NCI-H2029 (cell line): ENCODE results near the gene CDC14B.

Experiments used
- DNase-seq: peaks from one replicate; lab custom pipeline; 2025; lab: John Stamatoyannopoulos, UW

The CDC14B gene

DNA sequence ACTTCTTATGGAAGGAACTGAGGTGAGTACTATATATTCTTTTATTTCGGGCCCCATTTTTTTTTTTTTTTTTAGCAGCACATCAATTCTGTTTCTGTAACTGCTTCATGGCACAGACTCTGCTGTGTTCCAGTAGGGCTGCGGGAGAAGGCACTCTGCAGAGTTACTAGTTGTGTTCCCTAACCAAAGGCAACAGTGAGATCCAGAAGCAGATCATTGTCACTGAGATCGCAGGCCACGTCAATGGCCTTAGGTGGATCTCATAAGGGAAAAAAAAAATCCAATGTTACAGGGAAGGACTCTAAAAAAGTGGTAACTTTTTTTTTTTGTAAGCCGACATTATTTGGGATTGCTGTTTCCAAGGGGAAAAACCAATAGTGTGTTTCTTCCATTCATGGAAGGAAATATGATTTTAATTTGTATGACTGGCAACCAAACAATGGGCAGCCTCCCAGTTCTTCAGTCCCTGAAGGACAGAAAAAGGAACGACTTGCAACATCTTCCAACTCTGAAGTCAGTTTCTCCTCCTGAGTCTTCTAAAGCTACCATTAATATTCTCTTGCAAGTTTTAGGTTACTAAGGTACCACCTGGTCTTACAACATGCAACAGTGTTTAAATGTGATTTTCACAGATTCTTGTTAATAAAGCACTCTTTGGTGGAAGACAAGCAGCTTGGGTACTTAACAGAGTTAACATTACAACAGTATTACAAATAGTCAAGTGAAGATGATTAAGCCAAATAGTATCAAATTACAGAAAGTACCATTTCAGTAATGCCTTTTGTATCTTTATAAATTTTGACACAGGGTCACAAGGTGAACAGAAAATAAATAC, 116.9 kb downstream of the CDC14B start:
- DNase-seq, result no peak

DNA sequence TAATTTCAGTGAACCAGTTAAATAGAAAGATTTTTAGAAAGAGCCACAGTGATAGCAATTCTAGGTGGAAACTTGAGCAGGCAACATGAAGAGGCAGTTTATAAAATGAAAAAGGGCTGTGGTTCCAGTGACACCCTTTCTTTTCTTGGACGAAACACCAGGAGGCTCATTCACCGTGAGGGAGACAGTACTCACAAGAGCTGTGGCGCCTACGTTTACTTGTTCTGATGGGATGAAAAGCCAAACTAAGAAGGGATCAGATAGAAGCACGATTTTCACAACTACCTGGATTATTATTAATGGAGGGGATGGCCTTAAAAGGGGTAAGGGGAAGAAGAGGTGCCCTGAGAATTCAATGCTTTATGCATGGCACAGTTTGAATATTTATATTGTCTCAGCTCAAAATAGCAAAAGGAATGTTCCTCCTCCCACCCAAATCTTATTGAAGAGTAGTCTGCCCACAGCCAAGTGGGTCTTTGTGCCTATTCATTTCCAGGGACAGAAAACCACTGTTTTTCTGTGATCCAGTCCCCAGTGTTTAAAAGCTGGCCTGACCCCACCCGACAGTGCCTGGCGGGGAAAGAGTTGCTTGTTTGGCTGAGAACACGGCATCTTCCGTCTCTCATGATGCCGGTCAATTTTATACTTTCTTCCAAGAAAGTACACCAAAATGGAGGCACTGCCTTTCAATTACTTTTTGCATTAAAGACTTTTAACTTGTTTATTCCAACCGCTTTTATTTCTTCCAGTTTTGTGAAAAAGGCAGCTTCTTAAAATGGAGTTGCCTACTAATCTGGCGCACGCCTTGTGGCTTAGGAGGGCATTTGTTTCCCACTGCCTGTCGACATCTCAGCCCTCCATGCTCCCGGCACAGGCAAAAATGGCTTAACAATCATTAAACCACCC, 117.8 kb downstream of the CDC14B start:
- DNase-seq, result no peak

DNA sequence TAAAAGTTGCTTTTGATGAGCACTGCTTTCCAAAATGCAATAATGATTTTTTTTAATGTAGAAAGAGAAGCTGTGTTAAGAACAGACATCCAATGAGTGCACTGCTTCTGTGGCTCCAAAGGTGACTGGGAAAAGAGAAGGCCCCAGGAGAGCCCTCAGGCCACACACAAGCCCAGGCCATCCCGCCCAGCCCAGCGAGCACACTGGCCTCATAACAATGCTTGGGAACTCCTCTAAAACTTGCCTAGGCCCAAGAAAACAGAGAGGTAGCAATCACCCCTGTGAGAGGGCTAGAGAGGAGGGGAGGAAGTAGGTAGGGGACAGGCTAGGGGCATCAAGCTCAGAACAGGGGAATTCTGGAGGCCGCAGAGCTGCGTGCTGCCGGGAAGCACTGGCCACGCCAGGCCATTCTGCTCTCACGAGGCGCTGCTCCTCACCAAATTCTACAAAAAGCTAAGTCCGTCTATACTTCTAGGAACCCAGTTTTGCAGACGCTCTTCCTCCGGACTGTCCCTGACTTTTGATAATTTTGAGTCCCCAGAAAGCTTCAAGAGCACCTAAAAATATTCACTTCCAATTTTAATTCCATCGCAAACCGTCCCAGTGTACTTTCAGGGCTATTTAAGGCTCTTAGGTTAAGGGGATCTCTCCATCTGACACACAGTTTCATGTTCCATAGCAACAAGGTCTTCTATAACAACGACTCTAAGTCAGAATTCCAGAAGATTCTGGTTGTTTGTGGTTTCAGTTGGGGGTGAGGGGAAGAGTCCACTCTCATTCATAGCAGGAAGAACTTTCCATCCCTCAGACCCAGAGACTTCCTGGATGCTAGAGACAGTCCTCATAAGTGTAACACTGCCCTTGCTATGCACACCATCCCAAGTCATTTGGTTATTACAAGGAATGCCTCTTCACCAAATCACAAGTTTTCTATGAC, 118.7 kb downstream of the CDC14B start:
- DNase-seq, result no peak

DNA sequence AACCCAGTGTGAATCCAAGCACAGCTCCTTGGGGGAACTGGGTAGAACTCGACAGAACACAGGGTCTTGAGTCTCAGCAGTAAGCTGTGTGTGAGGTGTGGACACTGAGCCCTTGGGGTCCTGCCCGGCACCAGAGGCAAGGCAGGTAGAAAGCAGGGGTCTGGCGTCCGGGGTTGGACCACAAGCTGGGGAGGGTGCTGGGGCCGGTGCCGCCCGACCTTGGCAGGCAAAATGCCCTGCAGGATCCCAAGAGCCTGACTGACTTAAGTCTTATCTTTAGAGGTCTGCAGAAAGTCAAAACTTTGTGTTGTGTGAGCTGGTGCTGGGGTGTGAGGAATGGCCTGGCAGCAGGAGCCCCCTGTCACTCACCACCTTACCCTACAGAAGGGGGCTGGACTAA, 120.4 kb downstream of the CDC14B start:
- no peak for DNase-seq

DNA sequence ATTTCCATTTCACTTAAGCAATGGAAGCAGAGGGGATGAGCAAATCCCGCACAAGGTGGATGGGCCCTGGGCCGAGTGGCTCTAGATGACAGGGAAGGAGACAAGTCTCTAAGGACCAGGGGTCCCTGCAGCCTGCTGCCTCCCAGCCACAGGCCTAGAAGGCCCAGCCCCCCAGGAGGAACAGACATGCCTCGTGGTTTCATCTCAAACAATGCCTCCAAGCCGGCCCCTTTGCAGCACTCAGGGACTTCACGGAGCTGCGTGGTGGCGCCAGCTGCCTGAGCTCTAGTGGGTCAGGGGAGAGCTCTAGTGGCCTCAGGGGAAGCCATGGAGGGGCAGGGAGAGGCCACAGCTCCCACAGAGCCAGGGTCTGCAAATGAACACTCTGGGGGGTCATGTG, 120.8 kb downstream of the CDC14B start:
- DNase-seq, result no peak

DNA sequence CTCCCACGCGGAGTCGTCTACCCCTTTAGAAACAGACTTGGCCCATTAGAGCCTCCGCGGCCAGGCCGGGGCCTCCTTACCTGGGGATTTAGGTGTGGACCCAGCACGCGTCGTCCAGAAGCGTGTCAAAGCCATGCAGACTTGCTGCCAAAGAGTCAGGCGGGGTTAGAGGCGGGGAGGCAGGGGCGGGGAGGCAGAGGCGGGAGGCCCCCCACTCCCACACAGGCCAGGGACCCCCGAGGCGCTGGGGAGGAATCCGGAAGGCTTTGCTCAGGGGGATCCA, 122.6 kb downstream of the CDC14B start:
- no peak for DNase-seq

DNA sequence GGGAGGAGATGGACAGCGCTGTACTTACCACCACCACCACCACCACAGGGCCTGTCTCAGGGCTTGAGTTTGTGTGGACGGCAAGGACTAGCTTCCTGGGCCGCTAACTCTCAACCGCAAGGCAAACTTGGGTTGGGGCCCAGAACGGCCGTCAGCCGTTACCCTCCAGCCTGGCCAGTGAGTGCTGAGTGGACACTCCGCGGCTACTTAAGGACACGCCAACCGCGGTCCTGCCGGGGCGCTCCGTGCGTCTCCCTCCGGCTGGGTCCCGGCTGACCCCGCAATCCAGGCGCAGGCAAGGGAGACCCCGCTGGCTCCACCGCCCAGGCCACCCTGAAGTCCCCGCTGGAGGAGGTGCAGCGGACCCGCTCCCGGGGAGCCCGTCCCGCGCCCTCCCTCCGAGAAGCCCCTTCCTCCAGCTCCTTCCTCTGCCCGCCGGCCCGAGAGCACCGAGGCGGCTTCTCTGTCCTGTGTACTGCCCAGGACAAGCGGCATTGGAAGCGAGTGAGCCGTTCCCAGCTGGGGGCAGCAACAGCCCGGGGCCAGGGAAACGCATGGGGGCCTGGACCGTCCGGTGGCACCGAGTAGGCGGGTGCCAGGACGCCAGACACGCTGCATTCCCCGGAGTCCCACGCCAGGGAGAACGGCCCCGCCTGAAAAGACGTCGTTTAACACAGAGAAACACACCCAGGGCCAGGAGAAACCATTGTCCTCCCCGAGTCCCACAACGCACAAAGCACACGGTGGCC, 123.1 kb downstream of the CDC14B start:
- DNase-seq, result no peak

DNA sequence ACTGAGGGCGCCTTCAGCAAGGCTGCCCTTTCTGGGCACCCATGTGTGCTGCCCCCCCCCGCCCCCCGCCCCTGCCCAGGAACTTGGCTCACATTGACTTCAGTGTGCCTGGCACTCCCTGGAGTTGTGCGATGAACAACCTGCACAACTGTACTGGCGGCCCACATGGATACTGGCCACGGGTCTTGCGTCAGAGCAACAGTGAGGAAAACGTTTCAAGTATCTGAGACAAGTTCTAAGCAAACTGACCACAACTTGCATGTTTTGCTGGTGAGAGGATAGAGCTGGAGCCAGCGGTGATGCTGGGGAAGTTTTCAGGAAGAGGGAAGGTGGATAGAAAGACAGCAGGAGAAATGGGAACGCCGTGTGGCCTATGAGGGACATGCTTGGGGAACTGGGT, 124.3 kb downstream of the CDC14B start:
- DNase-seq, result no peak

DNA sequence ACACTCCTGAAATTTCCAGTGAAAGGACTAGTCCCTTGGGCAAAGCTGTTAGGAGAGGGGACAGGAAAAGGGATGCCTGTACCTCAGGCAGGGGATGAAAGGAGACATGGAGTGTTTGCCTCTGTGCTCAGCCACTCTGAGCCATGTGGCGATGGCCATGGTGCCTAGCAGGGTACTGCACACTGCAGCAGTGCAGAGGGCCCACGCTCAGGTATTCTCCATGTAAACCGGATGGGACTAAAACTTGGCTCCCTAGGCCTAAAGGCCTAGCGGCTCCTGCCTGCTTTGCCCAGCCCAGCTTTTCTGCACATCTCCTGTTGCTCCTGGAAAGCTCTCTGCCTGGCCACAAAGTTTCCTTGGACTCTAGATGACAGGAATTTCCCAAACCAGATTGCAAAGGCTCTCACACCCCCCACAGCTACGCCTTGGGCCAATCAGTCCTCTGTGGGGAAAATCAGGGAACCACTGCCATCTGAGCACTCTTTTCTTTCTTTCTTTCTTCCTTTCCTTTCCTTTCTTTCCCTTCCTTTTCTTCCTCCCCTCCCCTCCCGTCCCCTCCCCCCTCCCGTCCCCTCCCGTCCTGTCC, 125.3 kb downstream of the CDC14B start:
- no peak for DNase-seq

DNA sequence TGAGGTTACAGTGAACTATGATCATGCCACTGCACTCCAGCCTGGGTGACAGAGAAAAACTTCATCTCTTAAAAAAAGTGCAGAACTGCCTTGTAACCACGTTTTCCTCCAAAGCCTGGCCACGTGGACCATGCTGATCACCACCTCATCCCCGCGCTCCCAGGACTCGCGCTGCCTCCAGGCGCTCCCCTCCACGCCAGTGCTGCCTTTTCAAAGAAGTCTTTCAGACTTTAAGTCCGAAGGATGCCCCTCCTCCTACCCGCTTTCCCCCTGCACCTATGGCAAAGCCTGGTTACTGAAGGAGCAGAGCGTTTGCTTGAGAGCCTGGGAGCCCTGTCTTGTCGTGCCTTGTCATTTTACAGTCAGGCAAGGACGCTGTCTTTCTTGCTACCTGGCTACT, 125.9 kb downstream of the CDC14B start:
- DNase-seq, result no peak

DNA sequence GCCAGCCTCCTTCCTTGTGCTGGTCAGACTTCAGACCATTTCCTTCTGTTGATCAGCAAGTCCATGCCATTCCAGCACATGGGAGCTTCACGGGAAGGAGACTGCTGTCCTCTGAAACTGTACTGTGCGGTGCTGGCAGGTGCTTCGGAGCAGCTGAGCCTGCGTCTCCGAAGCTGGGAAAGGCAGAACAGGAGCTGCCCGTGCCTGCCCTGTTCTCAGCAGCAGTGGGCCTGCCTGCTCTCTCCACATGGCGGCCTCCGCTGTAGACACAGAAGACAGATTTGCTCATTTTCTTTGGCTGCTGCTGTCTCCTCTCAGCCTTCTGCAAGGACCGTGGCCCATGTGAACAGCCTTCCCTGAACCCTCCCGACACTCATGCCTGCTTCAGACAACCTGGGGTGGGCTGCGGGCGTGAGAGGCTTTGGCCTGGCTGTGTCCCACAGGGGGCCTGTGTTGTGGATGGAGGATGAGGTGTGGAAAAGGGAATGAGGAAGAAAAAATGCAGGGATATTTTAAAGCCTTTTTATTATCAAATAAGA, 126.6 kb downstream of the CDC14B start:
- no peak for DNase-seq

DNA sequence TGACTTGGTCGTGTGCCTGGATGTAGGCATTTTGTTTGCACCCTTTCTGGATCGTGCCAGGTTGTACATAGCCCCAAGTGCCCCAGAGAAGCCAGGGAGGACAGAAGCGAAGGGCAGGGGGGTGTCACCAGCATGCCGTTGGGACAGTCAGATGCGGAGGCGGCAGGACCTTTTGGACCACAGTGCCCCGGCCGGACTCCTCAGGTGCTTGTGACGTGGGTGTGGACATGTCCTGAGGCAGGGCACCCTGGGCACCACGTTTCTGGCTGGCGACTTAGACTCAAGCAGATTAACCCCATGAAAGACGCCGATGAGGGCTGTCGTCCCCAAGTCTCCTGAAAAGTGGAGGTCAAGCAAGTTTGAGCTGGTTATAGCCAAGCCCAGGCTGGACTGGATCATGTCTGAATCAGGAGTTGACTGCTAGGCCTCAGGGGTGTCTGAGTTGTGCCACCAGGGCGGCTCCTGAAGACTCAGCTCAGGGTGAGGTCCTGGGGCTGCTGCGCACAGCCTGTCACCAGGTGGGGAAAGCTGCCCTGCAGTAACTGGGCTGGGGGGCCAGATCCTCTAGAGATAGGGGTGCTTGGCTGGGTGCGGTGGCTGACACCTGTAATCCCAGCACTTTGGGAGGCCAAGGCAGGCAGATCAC, 127.6 kb downstream of the CDC14B start:
- no peak for DNase-seq

DNA sequence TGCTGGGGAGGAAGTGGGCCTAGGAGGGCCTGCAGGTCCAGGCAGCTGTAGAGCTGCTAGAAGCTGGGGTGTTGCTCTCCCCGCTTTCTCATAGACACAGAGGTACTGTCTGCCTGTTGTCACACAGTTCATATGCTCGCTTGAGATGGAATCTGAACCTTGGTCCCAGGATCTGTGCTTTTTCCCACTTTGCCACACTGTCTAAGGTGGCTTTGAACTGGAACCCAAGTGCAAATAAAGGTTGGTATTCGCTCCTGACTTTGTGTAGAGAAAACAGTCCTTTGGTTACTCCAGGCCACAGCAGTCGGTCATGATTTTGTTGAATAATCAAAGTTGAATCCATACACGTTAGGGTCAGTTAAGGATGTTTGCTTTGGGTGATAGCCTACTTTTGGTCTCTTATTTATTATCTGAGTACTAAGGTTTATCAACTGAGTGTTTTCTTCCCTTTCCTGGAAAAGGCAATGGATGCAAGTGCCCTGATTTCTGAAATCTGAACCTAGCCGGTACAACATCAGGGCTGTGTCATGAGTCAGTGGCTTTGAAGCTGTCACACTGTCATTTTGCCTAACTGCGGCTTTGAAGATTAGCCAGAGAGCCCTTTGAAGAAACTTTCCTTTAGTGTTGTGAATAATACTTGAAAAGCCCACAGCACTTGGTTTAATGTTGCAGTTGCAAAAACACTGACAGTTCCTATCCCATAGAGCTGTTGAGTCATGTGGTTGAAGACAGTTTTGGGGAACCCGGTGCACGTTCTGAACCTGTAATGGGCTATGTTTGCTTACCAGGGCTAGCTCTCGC, 128.4 kb downstream of the CDC14B start:
- DNase-seq, result no peak

DNA sequence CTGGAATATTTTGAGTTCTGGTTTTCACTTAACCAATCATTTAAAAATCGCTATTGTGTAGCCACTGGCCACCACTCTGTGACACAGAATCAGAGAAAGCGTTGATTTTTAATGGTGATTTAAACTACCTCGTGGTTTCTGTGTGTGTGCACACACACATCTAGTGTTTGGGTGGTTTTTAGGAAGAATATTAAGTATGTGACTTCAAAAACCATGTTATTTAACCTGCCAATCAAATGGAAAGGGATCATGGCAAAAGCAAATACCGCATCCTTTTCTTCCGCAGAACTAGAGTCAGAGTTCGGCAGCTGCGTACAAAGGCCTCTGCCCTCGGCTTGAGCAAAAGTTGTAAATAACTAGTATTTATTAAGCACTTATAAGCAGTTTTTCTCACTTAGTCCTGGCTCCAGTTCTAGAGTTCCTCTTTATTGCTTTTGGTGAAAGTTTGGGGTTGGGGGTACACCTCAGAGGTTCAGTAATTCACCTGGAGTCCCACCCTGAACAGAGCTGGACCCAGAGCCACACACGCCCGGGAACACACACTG, 129.0 kb downstream of the CDC14B start:
- no peak for DNase-seq

DNA sequence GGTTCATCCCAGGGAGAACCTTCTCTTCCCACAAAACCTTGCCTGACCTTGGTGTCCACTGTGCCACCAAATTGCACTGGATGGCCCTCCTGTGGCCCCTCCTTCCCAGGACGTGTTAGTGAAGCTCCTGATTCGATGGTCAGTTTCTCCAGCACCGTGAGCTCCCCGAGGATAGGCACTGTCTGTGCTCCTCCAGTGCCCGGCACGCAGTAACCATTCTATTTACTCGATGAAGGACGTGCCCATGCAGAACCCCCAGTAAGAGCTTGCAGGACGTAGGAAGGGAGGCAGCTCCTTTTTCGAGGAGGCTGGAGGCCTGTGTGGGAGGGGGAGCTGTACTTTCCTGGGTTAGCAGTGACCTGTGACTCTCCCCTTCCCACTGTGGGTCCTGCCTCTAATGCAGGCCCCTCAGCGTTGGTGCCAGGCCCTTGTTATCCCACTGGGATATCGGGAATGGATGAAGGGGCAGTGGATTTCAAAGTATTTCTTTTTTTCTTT, 130.1 kb downstream of the CDC14B start:
- no peak for DNase-seq

DNA sequence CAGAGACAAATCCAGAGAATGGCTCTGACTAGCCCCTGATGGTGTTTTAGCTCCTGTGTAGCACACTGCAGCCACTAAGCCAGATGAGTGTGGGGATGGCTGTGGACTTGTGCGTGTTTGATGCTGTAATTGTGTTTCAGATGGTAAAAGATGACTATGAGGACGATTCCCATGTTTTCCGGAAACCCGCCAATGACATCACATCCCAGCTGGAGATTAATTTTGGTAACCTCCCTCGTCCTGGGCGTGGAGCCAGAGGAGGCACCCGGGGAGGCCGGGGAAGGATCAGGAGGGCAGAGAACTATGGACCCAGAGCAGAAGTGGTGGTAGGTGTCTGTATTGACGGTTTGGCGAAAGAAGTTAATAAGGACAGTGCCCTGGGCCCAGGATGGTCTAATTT, 131.7 kb downstream of the CDC14B start:
- no peak for DNase-seq

DNA sequence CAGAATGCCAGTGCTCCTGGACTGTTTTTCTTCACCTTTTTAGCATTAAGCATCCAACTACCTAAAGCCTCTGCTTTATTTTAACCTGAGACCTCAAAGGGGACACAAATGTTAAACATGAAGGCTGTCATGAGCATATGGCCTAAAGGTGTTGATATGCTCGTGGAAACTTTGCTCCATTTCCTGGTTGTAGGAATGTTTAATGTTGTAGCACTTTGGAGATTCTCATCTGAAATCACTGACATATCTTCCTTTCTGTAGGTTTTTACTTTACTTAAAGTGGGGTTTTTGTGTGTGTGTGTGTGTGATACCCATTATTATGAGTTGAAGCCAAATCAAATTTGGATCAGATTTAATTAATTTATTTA, 132.6 kb downstream of the CDC14B start:
- DNase-seq, result no peak

DNA sequence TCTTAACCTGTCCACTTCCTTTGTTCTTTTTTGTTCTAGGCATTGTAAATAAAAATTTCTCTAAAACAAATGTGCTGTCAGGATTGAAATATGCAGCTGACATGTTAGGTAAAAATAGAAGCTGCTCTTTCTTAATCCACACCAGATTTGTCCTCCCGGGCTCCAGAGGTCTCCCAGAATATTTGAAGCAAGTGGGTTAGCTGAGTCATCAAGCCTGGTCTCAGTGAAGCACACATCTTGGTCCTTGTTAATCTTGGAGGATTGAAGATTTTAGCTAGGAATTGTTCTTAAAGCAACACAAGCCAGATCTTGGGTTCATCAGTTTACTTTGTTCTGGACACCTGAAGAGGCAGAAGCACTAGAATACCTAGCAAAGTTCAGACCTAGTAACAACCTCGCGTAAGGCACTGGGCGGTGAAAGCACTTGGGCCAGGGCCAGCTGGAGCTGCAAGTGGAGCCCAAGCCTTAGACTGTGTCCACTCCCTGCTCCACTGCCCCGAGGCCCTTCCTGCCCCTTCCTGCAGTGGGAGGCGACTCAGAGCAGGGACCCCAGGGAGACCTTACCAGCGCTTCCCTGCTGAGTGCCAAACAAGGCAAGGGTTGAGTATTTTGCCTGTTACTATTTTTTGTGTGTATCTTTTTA, 133.1 kb downstream of the CDC14B start:
- no peak for DNase-seq

DNA sequence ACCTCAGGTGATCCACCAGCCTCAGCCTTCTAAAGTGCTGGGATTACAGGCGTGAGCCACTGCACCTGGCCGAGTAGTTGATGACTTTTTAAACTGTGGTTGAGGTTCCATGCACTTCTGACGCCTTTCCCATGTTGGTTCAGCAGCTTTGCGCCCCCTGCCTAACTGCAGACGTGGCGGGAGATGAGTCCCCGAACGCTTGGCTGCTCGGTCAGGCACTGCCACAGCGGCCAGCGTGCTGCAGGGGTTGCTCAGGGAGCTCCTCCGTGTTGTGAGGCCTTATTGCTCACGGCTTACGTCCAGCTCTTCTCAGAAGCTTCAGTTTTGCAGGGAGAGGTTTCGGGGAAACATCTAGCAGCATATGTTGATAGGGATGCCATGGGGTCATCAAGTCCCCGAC, 134.4 kb downstream of the CDC14B start:
- no peak for DNase-seq
